Stimulated activated CD4-positive, alpha-beta T cell treated with anti-CD3 and anti-CD28 coated beads, Interleukin-1b, Interleukin-23, amount 100 ng/mL, for 1 hour (primary cell): Measurements from ENCODE around the gene DCDC1.

Source experiments
- DNase-seq, 2 donors: peaks; one replicate each; pipeline ENCODE4 v3.0.0-alpha.2; 2020; ENCODE audit warnings: low read depth in 2 of 2

The DCDC1 gene

DNA sequence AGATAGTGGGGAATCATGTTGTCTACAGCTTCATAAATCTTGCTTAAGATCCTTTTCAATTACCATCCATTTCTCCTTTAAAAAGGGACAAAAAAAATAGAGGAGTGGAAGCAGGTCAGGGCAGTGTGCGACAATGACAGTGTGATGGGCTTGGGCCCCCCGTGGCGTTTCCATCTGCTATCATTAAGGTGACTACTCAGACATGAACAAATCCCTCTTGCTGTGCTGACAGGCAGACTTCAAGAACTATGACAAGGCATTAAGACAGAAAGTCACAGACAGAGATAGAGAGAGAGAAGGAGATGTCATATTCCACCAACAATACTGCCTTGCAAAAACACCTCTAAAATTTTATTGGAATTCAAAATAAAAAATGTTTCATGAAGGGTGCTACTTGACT is 263.2 kb downstream of the DCDC1 start:
- DNase-seq: no peak

DNA sequence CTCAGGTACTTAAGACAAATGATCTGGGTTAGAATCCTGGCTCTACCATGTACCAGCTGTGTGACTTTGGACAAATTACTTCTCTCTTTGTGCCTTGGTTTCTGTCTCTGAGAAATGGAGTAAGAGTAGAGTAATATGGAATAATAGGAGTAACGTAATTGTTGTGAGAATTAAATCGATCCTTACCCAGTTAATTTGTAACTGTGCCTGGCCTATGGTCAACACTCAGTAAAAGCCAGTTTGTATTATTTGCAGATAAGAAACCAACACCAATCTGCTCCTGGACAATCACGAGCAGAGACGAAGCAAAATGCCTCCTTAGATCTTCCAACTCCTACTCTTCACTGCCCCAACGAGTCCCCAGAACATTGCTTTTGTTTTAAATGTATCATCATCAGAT is 266.7 kb downstream of the DCDC1 start:
- DNase-seq: no peak

DNA sequence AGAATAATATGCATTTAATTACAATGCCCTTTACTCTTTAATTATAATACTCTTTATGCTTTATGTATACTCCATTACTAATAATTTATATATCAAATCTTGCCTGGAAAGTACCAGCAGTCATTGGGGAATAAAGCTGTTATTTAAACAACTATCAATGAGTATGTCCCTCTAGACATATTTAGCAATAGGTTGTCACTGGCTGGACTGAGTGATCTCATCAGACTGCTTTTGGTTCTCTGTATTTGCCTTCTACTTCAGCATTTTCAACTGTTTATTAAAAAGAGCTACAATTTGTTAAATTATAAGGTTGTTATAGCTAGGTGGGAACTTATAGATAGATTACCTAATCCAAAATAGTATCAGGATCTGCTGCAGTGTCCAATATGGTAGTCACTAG is 267.2 kb downstream of the DCDC1 start:
- no peak for DNase-seq

DNA sequence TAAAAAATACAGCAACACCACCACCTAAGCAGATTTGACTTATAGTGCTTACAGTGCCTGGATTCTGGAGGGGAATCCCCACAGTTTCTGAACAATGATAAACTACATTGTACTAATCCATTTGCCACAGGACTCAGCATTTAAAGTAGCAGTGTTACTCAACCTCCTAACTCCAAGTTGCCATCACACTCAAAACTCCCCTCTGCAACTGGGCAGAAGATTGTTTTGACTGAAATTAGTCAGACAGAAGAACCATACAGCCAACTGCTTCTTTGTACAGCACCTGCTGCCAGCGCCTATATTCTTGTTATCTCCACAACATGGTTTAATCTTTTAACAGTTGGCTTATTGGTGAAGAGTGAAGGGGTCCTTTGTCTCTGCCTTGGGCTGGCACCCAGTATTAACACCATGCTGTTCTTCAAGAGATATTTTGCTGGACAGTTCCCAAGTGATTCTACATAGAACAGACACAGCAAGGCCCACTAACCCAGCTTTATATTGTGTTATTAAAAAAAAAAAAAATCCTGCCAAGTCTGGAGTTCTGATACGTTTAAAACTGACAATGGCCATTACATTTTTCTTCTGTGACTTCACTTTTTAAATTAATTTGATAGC is 273.2 kb downstream of the DCDC1 start:
- DNase-seq: no peak

GRCh38 chr11:31092638-31093037 is 276.9 kb downstream of the DCDC1 start:
- DNase-seq: no peak

DNA sequence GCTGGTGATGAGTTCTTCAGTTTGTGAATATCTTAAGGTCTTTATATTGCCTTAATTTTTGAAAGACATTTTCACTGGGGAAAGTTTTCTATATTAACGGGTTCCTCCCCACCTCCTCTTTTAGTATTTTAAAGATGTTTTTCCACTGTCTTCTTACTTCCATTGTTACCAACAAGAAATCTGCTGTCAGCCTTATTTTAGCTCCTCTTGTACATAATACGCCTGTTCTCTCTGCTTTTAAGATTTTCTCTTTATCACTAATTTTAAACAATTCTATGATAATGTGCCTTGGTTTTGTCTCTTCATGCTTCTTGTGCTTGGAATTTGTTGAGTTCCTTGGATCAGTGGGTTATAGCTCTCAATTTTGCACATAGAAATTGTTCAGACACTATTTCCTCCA is 280.4 kb downstream of the DCDC1 start:
- no peak for DNase-seq

GRCh38 chr11:31069447-31070205 is 299.9 kb downstream of the DCDC1 start:
- DNase-seq: no peak

- DNase-seq: no peak
Measured at GRCh38 chr11:31060880-31061279, 308.7 kb downstream of the DCDC1 start.

DNA sequence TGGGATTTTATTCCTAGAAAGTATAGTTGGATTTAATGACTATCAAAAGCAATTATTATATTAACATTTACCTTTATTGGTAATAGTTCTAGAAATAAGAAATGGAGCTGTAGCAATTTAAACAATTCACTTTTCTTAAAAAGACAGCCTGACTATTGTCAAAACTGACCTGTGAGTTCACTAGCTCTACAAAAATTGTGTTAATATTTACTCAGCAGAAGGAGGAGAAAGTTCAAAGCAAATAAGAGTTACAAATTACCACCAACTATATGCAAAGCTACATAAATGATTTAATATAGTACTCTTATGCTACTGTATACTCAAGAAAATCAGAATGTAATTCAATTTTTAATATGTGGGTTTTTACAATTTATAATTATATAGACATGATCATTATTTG is 310.0 kb downstream of the DCDC1 start:
- DNase-seq: no peak

DNA sequence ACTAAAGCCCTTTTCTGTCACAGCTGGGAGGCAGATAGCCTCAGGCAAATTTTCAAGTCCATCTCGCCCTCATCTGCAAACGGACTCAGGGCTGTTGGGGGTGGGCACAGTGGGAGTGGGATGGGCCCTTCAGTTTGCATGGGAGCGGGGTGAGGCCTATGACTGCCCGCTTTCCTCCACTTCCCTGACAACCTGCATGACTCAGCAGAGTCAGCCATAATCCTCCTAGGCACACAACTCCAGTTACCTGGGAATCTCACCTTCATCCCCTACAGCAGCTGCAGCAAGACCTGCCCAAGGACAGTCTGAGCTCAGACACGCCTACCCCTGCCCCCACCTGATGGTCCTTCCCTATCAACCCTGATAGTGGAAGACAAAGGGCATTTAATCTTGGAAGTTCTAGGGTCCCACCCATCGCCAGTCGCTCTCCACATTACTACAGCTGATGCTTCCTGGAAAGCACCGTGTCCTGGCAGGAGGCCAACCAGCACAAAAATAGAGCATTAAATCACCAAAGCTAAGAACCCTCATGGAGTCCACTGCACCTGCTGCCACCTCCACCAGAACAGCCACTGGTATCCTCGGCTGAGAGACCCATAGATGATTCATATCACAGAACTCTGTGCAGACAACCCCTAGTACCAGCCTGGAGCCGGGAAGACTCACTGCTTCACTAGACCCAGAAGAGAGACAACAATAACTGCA is 319.3 kb downstream of the DCDC1 start:
- no peak for DNase-seq

GRCh38 chr11:31045335-31045734 is 324.2 kb downstream of the DCDC1 start:
- DNase-seq: no peak

DNA sequence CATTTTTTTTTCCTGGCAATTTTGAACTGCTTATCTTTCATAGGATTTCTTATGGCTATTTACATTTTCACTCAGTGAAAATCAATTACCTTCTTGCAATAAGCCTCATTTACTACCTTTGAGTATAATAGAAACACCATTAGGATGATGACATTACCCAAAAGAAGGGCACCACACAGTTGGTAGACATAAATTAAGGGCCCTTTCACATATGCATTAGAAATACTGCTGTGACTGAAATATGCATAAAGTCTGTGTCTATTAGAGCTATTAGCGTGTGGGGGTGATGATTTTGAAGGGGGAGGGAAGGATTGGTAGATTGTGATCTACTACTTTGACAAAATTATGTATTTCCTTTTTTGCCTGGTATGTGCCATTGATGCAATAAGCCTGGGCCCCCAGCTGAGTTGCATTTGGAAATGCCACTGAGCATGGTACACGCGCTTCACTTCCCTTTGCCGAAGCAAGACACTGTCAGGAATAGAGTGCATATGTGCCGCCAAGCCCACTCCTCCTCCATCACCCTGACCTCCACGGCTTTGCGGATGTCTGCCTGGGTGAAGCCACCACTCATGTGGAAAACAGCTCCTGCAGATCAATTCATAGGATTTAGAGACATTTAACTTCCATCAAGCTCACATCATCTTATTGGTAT is 339.3 kb downstream of the DCDC1 start:
- no peak for DNase-seq

DNA sequence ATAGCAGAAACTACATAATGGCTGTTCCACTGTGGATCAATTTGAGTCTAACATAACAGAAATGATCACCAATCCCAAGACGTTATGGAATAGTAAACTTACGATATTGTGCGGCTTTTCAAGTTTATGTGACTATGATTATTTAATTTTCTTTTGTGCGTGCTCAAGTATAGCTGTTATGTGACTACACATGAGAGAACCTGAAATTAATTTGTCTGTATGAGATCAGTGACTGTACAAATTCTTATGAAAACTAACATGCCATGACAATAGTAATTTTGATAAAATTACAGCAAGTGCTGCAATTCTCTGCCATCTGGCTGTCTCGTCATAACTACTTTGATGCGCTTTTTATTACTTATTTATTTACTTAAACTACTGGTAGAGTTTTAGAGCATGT is 343.2 kb downstream of the DCDC1 start:
- DNase-seq: no peak

DNA sequence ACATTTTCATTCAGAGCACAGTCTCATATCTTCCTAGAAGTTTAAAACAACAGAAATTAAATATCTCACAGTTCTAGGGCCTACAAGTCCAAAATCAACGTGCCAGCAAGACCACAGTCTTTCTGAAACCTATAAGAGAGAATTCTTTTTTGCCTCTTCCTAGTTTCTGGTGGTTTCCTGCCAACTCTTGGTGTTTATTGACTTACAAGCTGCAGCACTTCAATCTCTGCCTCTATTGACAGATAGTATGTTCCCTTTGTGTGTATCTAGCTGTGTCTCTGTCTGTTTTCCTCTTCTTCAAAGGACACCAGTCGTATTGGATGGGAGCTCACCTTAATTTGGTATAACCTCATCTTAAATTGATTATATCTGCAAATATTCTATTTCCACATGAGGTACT is 347.5 kb downstream of the DCDC1 start:
- no peak for DNase-seq

- no peak for DNase-seq
Measured at GRCh38 chr11:31019786-31020185, 349.8 kb downstream of the DCDC1 start.

- no peak for DNase-seq
Measured at GRCh38 chr11:31005202-31005601, 364.3 kb downstream of the DCDC1 start.

DNA sequence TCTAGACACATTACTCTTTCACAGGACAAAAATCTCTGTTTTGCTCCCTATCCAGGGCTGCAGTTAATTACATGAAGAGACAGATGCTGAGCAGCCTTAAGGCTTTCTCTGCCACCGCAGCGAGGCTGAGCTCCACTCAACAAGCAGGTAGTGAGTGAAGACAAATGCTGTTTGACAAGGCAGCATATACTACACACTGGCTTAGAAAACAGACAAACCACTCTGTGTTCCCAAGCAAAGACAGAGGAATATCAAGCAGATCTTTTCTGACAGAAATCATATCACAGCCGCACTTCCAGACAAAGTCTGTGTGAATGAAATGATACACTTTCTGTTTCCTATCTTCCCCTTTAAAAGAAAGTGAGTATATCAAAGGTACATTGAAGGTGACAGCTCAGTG is 368.1 kb downstream of the DCDC1 start:
- DNase-seq: no peak

- no peak for DNase-seq
Measured at GRCh38 chr11:31000381-31000780, 369.2 kb downstream of the DCDC1 start.

- no peak for DNase-seq
Measured at GRCh38 chr11:30992513-30992849, 377.1 kb downstream of the DCDC1 start.

GRCh38 chr11:30991802-30992512 is 377.6 kb downstream of the DCDC1 start:
- DNase-seq: no peak

DNA sequence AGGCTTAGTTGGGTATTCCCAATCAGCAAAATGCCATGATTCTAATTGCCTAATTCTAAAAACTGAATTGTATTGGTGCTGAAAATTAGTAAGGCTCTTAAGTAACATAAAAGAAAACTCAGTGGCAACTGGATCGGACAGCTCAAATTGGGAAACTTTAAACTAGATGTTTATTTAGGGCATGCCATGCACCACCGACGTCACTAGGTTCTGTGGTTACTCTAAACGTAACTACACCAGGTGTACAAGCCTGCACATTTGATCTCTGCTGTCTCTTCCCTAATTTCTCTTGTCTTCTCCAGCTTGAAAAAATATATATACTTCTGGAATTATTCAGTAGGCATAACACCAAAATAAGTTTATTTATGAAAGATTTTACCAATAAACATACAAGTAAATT is 378.2 kb downstream of the DCDC1 start:
- DNase-seq: no peak
